HG03354 (cell line): ENCODE data around the gene VPS8.
"Not testable (repeated sequence)": the region's sequence is repeated elsewhere in the genome, so short reads cannot be mapped to it uniquely, and the experiment has no call there.

Experiments used
- ATAC-seq: cut with Tn5 transposase; IDR thresholded peaks from one replicate; pipeline ENCODE4 v1.9.1; 2021; ENCODE audit warnings: mild to moderate bottlenecking; ENCODE audit not compliant: unreplicated experiment, poor library complexity, severe bottlenecking

Gene VPS8

GRCh38 chr3:184899953-184900595 is 88.1 kb downstream of the VPS8 start:
- no peak for ATAC-seq

DNA sequence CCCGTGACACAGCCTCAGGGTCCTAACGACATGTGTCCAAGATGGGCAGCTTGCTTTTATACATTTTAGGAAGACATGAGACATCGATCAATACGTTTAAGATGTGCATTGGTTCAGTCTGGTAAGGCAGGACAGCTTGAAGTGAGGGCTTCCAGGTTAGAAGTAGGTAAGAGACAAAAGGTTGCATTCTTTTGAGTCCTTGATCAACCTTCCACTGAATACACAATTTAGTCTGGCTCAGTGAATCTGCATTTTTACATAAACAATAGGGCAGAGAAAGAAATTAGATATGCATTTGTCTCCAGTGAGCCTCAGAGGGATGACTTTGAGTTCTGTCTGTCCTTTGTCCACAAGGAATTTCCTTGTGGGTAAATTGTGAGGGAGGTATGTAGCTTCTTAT is 95.1 kb downstream of the VPS8 start:
- not testable (repeated sequence) for ATAC-seq

GRCh38 chr3:184907681-184908649 is 96.0 kb downstream of the VPS8 start:
- no peak for ATAC-seq

DNA sequence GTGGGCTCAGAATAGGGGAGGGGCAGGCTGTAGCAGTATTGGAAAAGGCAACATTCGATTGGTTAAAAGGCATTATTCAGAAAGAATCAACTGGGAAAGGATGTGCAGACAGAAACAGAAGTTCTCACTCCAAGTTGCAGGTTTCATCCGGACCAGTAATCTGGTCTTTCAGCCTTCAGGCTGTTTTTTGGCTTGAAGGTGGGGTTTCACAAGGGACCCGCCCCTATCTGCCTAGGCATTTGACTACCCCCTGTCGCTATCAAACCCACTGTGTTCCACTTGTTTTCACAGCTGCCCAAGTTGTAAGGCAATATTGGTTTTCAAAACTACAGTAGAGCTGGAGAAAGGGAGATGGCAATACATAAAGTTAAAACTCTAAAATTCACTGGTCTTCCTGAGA is 96.9 kb downstream of the VPS8 start:
- ATAC-seq = no peak

- no peak for ATAC-seq
Observed at GRCh38 chr3:184910664-184911063, 98.7 kb downstream of the VPS8 start.

GRCh38 chr3:184911570-184911969 is 99.6 kb downstream of the VPS8 start:
- no peak for ATAC-seq

- ATAC-seq = no peak
Observed at GRCh38 chr3:184912163-184912562, 100.2 kb downstream of the VPS8 start.

GRCh38 chr3:184914628-184915027 is 102.7 kb downstream of the VPS8 start:
- ATAC-seq = no peak

- ATAC-seq = no peak
Observed at GRCh38 chr3:184918750-184919149, 106.8 kb downstream of the VPS8 start.

DNA sequence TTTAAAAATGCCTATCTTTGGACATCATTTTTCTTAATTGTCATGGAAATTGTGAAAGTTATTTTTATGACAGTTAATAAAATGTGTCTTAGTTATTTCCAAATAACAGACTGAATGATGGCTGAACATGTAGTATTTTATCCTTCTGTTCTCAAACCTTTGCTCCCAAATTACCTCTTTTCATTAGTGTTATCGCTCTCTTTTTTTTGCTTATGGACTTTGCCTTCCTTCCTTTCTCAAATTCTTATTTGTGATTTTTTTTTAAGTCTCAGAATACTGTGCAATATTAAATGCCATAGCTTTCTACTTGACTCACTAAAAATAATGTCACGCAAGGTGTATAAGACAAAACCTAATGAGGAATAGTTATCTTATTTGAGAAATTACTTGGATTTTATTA is 107.7 kb downstream of the VPS8 start:
- no peak for ATAC-seq

- no peak for ATAC-seq
Observed at GRCh38 chr3:184924547-184924946, 112.6 kb downstream of the VPS8 start.

DNA sequence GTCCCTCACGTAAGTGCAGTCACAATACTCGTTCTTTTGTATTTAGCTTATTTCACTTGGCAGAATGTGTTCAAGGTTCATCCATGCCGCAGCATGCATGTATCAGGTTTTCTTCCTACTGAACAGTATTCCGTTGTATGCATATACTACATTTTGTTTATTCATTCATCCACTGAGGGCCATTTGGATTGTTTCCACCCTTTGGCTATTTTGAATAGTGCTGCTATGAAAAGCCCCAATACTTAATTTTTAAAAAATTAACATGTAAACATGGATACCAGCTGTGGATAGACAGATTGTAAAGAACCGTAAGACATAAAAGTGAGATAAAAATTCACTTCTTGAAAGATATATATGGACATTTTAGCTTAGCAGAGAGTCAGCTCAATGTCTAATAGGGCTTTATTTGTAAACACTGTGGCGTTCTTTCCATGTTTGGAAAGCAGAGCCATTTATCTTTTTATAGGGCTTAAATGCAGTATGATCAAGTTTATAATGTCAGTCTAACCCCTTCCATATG is 115.9 kb downstream of the VPS8 start:
- no peak for ATAC-seq

GRCh38 chr3:184932777-184933176 is 120.8 kb downstream of the VPS8 start:
- no peak for ATAC-seq

- ATAC-seq = no peak
Observed at GRCh38 chr3:184937611-184938010, 125.6 kb downstream of the VPS8 start.

GRCh38 chr3:184941408-184941807 is 129.4 kb downstream of the VPS8 start:
- no peak for ATAC-seq

- no peak for ATAC-seq
Observed at GRCh38 chr3:184942735-184943134, 130.8 kb downstream of the VPS8 start.

GRCh38 chr3:184944241-184944640 is 132.3 kb downstream of the VPS8 start:
- ATAC-seq = no peak

DNA sequence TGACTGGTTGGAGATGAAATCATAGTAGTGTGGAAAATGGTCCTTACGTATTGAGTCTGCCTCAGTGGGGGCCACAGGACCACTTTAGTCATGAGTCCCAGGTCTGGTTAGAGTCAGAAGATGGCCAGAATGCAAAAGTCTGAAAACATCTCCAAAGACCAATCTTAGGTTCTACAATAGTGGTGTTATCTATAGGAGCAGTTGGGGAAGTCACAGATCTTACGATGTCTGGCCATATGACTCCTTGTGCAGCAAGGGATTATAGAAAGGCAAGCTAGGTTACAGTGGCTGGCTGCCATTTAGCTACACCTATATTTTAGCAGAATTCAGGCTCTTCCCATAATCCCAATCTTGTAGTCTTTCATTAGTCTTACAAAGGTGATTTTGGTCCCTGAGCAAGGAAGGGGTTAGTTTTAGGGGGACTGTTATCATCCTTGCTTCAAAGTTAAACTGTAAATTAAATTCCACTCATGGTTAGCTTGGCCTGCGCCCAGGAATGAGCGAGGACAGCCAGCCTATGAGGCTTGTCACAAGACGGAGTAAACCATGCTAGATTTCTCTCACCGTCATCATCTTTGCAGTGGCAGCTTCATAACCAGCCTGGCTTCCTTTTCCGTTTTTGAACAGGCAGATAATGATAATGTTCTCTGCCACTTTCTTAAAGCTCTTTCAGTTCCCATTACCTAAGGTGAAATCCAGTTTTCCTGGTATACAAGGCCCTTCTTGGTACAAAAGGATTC is 134.1 kb downstream of the VPS8 start:
- ATAC-seq = no peak

DNA sequence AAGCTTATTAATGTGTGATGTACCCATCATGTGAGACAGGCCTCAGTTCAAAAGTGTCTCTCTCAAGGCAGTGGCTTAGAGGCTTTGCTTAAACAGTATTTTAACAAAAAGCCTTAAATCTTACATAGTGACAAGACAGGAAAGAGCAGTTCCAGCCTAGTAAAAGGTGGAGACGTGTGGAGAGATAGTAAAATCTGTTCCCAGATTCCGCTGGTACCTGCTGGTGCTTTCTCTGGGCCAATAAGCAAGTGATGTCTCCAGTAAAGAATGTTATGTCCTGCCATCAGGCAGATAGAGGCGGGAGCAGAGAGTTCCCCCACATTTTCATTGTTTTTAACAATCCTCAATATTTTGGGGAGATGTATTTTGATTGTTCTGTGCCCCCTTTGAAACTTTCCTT is 135.0 kb downstream of the VPS8 start:
- ATAC-seq = no peak

DNA sequence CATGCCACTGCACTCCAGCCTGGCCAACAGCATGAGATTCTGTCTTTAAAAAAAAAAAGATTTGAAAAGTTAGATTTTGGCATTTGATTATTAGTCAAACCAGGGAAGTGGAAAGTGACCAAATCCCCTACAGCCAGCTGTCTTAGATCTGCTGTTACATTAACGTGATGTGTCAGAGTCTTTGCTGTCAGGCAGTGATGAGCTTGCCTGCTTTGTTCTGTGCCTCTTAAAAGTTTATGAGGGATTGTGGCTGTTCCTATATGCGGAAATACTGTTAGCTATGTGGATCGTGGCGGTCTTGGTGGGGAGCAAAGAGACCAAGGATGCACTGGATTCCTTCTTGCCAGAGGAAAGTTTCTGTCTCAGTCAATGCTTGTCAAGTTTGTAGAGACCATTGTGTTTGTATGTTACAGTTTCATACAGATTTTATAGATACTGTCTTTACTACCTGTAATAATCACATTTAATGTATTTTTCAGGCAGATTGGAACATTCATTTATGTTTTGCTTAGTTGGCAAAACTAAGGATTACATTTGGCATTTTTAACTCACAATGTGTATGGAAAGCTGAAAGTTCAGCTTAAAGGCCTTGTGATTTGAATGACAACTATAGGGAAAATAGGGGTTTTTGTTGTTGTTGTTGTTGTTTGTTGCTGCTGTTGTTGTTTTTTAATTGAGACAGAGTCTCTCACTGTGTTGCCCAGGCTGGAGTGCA is 137.4 kb downstream of the VPS8 start:
- ATAC-seq = no peak
